Limb (tissue), 2 donors: ENCODE data around the gene MOXD1.

Source experiments
- DNase-seq, 2 donors: peaks; one replicate each; pipeline ENCODE4 v3.0.0-alpha.2; 2016; ENCODE audit errors: extremely low spot score in 2 of 2

Gene MOXD1

GRCh38 chr6:132246632-132247270, 154.5 kb downstream of the MOXD1 start:
- no peak for DNase-seq

GRCh38 chr6:132246120-132246617, 155.1 kb downstream of the MOXD1 start:
- no peak for DNase-seq
